GM21529 (cell line): ENCODE measurements around the gene MIDN.

Source experiments
- ATAC-seq: cut with Tn5 transposase; IDR thresholded peaks from one replicate; pipeline ENCODE4 v1.9.1; 2021; ENCODE audit not compliant: unreplicated experiment

Gene MIDN

DNA sequence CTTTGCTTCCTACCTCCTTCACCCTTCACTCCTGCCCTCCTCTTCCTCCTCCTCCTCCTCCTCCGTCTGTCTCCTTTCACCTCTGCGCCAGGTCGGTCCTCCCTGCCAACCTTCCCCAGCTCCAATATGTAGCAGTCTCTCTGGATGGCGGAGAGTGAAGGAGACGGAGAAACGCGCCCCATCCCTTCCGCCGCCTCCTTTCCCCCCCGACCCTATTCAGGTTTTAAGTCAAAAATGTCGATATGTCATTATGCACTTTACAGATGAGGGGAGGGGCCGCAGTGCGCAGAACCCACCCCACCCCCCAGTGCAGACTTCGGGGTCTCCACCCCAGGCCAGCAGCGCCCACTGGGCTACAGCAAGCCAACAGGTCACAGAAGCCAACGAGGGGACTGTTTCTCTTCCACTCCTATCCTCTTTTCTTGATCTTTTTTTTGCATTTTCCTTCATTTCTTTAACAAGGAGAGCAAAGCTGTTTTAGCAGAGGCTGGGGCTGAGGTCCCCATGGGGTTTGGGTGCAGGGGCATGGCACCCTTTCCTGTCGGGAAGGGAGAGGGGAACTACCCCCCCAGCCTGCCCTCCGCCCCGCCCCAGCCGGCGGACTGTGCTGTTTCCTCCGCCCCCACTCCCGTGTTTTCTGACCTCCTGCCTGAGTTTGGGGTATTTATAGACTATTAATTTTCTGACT lies 9.2 kb downstream of the MIDN start:
- ATAC-seq, result no peak

DNA sequence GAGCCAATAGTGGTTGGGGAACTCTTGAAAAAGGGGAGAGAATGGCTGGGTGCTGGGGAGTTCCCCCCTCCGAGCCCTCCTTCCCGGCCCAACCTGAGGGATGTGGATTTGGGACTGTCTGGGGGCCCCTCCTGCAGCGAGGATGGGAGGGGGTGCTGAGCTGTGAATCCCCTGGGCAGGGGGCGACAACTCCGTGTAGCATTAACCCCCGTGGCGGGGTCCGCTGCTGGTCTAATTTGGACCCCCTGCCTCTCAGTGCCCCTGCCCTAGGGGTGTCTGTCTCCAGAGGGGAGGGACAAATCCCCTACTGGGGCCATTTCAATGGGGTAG lies 9.7 kb downstream of the MIDN start:
- ATAC-seq, result no peak

DNA sequence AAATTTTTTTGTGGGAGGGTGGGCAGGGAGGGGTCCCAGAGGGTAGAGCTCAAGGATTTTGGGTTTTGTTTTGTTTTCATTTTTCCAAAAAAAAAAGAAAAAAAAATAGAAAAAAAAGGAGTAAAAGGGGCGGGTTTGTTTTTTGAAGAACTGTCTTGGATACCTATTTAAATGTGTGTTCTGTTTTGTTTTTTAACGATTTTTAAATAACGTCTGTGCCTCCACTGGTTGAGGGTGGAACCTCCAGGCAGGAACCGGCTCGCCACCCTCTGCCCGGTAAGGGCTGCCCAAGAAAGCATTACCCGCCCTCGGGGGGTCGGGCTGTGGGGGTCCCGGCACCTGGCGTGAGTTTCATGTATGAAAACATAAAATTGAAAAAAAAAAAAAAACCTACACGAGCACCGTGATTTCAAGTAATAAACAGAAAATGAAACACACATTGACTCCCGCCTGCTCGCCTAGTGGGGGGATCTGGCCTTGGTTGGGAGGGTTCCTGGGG lies 10.4 kb downstream of the MIDN start:
- no peak for ATAC-seq

DNA sequence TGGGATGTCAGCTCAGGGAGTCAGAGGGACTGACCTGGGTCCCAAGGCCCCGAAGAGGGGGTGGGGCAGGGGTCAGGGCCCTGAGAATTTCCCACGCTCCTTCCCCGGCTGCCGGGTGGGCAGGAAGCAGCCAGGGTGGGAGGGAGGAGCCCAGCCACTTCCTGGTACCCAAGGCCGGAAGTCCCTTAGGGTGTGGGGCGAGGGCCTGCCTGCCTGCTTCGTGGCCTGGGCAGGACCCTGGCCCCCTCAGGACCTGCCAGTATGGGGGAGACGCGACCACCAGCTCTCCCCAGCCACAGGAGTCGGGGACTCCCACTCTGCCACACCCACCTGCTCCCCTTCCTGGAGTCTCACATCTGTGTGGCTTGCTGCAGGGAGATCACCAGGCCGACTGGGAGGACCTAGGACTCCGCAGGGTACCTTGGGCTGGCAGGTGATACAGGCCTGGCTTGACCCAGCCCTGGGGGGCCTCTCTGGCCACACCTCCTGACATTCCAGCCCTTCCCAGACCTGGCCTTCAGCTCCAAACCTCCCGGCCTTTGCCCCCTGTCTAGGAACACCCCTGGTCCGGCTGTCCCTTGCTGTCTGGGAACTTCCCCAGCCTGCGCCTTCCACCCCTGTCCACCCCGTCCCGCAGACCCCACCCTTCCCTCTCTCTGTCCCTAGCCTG lies 11.0 kb downstream of the MIDN start:
- ATAC-seq, result no peak

DNA sequence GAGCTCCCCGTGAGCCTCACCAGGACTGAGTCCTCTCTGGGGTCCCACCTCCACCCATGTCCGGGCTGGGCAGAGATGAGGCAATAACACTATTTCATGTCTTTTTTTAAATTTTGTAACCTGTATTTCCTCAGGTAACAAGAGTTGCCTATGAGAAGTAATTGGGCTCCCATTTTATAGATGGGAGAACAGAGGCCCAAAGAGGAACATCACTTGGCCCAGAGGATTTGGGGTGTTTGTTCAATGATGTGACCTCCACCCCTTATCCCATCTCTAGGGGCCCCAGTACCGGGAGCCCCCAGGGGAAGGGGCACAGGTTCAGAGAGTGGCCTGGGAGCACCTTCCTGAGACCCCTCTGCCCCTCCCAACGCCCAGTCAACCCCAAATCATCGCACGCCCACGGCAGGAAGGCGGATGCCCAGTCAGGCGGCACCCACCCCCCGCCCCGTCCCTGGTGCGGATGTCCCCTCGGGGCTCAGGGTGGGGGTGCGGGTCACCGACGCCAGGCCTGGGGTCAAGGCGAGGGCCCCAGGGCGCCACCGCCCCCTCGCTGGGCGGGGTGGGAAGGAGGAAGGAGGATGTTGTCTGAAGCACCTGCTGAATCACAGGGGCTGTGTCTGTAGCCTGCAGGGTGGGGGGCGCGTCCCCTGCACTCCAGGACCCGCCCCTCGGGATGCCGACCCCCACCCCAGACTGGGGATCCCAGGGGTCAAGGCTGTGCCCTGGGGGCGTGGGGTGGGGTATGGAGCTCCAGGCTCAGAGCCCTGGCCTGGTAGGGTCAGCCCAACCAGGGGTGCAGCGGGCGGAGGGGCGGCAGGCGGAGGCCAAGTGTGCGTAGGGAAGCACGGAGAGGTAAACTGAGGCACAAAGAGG lies 11.7 kb downstream of the MIDN start:
- ATAC-seq, result peak; percentile 10

DNA sequence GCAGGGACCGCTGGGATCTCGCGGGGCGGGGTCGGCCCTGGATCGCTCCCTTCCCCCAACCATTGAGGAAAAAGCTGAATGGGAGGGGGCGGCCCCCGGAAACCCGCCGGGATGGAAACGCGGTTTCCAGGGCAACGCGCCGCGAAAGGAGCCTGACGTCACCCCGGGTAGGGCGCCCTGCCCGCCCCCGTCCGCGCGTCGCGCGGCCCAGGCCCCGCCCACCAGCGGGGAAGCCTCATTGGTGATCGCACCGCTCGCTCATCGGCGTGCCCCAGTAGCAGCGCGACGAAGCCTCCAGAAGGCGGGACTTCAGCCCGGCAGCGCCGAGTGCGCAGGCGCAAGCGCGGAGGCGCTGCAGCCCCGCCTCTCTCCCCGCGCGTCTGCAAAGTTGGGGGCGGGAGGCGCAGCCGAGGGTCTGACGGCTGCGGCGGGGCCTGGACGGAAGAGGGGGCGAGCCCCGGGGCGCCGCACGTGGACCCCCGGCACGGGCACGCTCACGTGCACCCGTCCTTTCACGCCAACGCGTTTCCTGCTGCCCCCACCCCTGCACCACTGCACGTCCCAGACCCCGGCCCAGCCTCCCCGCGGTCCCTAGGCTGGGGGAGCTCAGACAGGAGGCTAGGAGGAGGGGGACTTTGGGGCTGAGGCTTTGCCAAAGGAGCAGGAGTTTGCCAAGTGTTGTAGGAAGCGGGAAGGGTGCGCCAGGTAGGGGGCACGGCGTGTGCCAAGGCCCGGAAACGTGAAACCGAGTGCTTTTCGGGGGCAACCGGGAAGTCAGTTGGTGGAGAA lies 12.6 kb downstream of the MIDN start:
- ATAC-seq, result peak; percentile 44

DNA sequence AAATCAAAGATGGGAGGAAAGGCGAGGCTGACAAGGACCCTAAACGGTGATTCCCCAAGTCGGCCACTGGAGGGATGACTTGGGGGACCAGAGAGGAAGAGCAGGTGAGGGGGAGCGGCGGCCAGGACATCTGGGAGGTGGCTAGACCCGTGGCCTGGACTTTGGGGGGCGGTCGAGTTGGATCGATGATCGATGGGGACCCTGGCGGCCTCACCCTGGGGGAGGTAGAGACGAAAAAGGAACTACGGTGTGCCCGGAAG lies 13.1 kb downstream of the MIDN start:
- no peak for ATAC-seq

DNA sequence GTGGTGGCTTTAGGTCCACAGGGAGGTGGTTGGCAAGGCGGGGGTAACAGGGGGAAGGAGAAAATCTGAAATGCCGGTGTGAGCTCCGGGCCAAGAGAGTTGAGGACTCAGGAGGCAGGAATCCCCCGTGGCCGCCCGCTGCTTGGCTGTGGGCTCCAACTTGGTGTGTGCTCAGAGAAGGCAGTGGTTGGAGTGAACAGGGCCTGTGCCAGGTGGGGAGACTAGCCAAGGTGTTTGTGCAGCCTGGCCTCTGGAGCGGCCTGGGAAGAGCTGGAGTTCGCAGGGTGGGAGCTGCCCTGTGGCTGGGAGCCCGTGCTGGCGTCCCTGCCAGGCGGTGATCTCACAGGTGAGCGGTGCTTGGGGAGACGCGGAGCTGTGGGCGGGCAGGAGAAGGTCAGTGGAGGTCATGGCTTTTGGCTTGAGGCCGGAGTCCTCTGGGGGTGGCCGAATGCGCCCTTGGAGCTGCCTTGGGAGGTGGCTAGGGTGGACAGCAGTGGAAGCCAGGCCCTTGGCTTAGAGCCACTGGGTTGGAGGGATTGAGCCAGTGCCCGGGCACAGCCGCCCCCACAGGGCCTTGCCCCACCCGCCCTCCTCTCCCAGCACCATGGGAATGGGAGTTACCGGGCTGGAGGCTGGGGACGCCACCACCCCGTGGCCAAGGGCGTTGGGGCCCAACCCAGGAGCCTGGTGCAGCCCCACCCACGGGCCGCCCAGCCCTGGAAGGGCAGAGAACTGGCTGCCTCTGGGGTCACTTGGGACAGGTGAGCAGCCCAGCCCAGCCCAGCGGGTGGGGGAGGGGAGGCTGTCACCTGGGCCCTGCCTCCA lies 13.6 kb downstream of the MIDN start:
- ATAC-seq, result no peak

DNA sequence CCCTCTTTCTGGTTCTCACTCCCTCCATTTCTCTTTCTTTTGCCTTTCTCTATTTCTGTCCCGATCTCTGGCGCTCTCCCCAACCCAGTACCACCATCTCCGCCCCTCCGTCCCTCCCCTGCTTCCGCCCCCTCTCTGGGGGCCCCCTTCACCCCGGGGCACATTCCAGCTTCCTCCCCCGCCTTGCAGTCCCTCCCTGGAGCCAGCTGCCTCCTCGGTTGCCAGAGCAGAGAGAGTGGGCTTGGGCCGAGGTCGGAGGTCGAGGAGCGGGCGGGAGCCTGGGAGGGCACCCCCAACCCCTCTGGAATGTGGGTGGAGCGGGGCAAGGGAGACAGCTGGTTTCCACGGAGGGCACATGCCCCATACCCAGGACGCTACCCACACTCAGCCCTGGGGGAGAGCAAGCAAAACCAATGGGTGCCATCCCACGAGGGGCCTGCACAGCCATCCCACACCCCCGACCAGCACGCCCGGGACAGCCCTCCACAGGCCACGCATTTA lies 14.3 kb downstream of the MIDN start:
- ATAC-seq, result no peak

DNA sequence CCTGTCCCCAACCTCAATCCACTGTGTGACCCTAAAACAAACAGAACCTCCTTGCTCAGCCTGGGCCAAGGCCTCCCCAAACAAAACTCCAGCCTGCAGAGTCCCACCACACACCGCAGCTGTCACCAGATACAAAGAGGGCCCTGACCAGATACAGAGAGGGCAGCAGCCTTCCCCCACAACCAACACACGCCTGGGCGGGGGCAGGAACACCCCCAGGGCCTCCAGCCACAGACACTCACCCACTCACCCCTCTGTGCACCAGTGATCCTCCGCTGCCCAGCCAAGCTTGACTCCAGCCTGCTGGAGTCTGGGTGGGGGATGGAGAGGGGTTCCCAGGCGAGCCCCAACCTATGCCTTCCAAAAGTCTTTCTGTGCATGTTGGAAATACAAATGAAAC lies 14.8 kb downstream of the MIDN start:
- no peak for ATAC-seq

DNA sequence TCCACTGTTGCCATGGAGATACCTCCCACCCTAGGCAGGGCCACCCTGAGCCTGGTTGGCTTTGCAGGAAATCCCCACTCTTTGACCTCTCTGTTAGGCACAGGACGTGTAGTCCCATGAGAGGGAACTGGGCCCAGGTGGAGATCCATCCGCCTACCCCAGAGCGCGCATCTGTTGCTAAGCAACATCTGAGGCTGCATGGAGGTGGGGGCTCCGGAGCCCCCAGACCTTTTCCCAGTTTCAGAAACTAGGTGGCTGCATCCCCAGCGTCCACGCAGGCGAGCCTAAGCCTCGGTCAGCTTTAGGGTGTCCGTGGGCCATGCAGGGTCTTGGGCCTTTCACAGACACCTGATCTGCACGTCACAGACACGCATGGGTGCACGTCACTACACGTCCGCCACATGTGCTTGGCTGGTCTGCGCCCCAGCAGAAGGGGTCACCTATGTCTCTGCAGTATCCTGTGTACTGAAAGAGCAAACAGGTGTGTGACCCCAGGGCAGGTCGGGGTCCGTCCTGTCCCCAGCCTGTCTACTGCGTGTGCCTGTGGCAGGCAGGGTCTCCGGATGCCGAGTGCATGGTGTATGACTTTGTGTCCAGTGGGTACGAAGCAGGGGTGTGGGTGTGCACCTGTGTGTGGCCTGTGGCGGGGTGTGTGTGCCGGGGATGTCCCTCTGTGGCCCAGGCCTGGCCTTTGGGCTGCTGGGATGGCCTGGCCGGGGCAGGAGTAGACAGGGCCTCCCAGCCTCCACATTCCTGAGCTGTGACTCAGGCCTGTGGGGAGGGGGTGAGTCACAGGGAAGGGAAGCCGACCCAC lies 16.6 kb downstream of the MIDN start:
- ATAC-seq, result no peak

DNA sequence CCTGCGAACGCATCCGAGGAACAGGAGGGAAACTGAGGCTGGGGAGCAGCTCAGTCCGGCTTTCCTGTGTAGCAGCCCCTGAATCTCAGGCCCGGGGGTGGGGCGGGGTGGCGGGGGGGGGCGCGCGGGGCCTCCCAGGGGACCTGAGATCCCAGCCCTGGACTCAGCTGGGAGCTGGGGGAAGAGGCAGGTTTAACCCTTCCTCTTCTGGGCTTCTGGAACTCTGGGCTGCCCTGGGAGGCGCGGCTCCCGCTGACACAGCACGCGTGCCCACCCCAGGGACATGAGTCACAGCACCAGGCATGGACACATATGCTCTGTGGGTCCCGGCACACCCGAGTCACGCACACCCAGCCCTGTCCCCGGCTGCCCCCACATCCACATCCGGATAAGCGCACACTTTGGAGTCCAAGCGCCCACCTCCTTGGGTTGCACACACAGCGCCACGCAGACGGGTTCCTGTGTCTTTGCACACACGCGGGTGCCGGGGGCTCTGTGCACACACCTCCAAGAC lies 17.3 kb downstream of the MIDN start:
- ATAC-seq, result no peak

DNA sequence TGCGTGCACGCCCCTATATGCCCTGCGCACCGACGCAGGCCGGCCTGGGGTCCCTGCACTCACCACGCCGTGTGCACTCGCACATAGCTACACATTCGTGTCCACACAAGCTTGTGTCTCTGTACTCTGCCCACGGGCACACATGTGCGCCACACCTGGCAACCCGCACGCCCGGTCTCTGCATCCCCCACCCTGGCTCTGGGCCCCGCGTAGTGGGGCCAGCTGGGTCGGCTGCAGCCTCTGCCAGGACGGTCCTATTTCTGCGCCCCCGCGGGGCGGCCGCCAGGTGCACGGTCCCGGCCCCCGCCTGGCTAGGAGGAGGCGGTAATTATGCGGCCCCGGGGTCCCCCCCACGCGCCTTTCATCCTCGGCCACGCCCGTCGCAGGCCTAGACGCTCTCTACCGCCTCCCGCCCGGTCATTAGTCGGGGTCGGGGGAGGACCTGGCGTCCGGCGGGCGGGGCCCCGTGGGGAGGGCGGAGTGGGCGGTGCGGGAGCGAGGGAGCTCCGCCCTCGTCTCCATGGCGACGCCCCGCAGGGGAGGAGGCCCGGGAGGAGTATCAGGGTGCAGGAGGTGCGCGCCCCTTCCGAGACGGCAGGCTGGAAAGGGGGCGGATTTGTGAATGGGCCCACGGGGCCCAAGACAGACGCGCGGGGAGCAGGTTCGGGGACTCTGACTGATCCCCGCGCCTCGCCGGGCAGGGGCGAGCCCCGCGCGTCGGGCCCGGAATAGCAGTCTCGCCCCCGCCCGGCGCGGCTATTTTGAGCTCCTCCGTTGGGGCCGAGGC lies 17.9 kb downstream of the MIDN start:
- ATAC-seq, result peak; percentile 32

DNA sequence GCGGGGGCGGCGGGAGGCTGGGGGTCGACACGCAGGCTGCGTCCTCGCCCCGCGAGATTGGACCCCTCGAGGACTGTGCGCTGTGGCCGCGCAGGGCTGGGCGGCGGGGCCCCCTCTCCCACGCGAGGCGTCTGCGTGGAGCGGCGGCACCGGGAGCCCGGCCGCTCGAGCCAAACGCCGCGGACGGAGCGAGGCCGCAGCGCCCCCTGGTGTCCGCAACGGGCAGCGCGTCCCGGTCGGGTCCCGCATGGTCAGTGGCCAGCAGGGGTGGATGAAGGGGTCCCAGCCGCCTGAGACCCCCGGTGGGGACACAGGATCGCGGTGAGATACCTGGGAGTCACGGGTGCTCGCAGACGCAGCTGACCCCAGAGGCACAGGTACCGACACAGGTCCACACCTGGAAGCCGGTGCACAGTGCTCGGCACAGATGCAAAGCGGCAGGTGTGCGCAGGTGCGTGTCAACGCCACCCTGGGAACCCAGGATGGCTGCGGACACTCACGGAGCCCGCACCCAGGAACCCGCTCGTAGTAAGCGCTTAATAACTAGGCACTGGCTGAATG lies 18.6 kb downstream of the MIDN start:
- peak; percentile 10 for ATAC-seq

DNA sequence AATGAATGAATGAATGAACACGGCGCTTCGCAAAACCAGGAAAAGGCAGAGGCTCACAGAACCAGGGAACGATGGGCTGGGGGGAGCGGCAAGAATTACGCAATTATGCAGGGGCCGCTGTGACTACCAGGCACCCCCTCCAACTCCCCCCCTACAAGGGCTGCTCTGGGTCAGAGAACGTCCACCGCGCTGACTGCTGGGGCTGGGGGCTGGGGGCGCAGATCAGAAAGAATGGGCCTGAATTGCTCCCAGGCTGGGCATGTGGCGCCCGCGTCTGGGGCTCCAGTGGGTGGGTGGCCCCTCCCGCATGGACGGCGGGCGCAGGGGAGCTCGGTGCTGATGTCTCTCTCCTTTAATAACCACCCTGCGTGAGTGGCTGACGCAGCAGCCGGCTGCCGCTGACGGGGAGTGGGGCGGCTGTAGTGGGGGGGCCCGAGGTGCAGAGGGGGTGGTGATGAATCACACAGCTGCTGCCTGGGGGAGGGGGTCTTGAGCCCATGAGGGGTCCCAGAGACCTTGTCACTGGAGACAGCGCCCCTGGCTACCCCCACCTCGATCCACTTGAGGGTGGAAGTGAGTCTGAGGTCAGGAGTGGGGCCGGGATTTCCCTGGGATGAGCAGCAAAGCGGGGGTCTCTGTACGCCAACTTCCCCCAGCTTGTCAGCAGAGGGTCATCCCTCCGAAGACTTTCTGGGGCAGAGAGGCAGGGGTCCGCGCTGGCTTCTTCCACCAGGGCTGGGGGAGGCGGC lies 19.3 kb downstream of the MIDN start:
- no peak for ATAC-seq

DNA sequence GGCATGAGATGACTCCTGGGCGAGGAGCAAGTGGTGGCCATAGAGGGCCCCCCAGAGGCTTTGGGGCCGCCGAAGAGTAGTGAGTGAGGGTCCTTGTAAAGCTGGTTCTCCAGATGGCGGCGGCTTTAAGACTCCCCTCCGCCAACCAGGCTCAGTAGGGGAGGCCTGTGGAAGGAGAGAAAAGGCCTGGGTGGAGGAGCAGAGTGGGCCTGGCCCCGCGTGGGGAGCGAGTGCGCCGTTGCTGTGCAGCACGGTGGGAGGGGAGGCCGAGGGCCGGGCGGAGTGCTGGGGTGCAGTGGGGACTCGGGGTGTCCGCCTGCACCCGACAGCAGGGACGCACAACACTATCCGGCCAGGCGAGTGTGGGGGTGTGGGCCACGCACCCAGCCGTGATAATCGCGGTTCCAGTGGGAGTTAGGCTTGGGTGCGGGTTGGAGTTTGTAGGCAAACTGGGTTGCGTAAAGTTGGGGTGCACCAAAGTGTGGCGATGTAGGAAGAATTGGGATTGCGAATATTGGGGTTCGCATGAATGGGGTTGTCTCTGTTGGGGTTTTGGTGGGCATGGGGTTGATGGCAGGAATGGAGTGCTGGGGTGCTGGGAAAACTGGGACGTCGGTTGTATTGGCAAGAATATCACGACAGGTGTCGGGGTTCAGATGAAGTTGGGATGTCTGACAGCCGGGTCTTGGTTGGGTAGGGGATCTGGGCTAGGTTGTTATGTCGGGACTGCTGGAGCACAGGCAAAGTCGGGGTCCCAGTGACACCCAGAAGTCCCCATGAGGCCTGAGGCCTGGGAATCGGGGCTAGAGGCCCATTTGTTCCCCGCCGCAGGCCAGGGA lies 20.1 kb downstream of the MIDN start:
- ATAC-seq, result no peak

DNA sequence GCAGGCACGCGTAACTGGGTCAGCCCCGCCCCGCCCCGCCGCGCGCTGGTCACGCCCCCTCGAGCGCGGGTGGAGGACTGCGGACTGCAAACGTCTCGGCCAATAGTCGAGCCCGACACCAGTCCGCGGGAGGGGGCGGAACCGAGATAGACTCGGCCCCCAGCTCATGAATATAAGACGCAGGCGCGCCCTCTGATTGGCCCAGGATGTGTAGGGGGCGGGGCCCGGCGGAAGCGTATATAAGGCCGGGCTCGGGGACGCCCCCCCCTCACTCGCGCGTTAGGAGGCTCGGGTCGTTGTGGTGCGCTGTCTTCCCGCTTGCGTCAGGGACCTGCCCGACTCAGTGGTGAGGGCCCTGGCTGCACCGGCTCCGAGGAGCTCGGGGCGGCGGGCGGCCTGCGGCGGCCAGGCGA lies 20.7 kb downstream of the MIDN start, which contains the start of gene CIRBP:
Gene CIRBP (plus strand): TSS at position 268 of the 413 bp plus-strand sequence. CDS start 1,602 bp downstream, outside the sequence.
- peak; percentile 51 for ATAC-seq
